IMR-90 (cell line): ENCODE measurements around the gene MPP7.

Experiments used
- CEBPB ChIP-seq: IDR thresholded peaks from 2 replicates; pipeline ENCODE4 v1.6.1; 2012; ENCODE audit warnings: low read depth, low read length, improper control_type of control experiment
- CHD1 ChIP-seq: IDR thresholded peaks from 2 replicates; pipeline ENCODE4 v1.6.1; 2012; ENCODE audit warnings: low read depth, low read length, improper control_type of control experiment
- FOS ChIP-seq: fragments of 150-350 bp; IDR thresholded peaks from 2 replicates; pipeline ENCODE4 v1.6.1; 2016; ENCODE audit warnings: low read depth, low read length
- MAFK ChIP-seq: IDR thresholded peaks from 2 replicates; pipeline ENCODE4 v1.6.1; 2012; ENCODE audit warnings: low read depth, low read length, improper control_type of control experiment
- MAZ ChIP-seq: IDR thresholded peaks from 2 replicates; pipeline ENCODE4 v1.6.1; 2012; ENCODE audit warnings: low read depth, mild to moderate bottlenecking, low read length, improper control_type of control experiment, moderate library complexity, borderline replicate concordance
- MXI1 ChIP-seq: IDR thresholded peaks from 2 replicates; pipeline ENCODE4 v1.6.1; 2012; ENCODE audit warnings: low read depth, mild to moderate bottlenecking, low read length, moderate library complexity, borderline replicate concordance
- NFE2L2 ChIP-seq: fragments of 150-350 bp; IDR thresholded peaks from 2 replicates; pipeline ENCODE4 v1.6.1; 2016; ENCODE audit warnings: low read depth, mild to moderate bottlenecking, low read length
- POLR2A ChIP-seq: IDR thresholded peaks from 2 replicates; pipeline ENCODE4 v1.6.1; 2012; ENCODE audit warnings: mild to moderate bottlenecking, low read depth, low read length
- RFX5 ChIP-seq: IDR thresholded peaks from 2 replicates; pipeline ENCODE4 v1.8.0; 2012; ENCODE audit warnings: low read depth, mild to moderate bottlenecking, low read length, moderate library complexity
- SMC3 ChIP-seq: fragments of 150-350 bp; IDR thresholded peaks from 2 replicates; pipeline ENCODE4 v1.6.1; 2016; ENCODE audit warnings: low read depth, mild to moderate bottlenecking, antibody characterized with exemption, low read length, moderate library complexity
- TF ChIP-seq, protein P1 (sequence below): conservative IDR thresholded peaks from 2 replicates; pipeline ENCODE4 v1.5.1; 2012; ENCODE audit warnings: mild to moderate bottlenecking, low read depth, low read length, improper control_type of control experiment
- TF ChIP-seq, protein P2 (sequence below): fragments of 150-350 bp; IDR thresholded peaks from 2 replicates; pipeline ENCODE4 v1.6.1; 2017; ENCODE audit warnings: mild to moderate bottlenecking, antibody characterized with exemption, low read length, low read depth
- TF ChIP-seq, protein P3 (sequence below): fragments of 150-350 bp; IDR thresholded peaks from 2 replicates; pipeline ENCODE4 v1.6.1; 2016; ENCODE audit warnings: low read depth, mild to moderate bottlenecking, low read length, moderate library complexity, borderline replicate concordance

DNA sequence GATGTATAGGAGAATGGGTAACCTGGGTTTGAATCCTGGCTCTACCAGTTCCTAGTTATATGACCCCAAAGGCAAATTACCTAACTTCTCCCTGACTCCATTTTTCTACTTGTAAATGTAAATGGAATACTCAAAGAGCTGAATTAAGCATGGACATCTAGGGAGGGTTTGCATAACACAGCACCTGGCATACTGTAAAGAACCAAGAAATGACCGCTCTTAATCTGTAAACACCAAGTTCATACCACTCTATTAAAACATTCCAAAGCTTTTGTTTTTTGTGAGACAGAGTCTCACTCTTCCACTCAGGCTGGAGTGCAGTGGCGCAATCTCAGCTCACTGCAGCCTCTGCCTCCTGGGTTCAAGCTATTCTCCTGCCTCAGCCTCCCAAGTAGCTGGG lies 19.6 kb downstream of the MPP7 start:
- TF ChIP-seq NFE2L2 = no peak
- TF ChIP-seq, protein P1, sequence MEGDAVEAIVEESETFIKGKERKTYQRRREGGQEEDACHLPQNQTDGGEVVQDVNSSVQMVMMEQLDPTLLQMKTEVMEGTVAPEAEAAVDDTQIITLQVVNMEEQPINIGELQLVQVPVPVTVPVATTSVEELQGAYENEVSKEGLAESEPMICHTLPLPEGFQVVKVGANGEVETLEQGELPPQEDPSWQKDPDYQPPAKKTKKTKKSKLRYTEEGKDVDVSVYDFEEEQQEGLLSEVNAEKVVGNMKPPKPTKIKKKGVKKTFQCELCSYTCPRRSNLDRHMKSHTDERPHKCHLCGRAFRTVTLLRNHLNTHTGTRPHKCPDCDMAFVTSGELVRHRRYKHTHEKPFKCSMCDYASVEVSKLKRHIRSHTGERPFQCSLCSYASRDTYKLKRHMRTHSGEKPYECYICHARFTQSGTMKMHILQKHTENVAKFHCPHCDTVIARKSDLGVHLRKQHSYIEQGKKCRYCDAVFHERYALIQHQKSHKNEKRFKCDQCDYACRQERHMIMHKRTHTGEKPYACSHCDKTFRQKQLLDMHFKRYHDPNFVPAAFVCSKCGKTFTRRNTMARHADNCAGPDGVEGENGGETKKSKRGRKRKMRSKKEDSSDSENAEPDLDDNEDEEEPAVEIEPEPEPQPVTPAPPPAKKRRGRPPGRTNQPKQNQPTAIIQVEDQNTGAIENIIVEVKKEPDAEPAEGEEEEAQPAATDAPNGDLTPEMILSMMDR = no peak
- no peak for TF ChIP-seq SMC3
- TF ChIP-seq RFX5 = no peak
- no peak for TF ChIP-seq MXI1
- TF ChIP-seq POLR2A = no peak
- no peak for TF ChIP-seq CHD1
- no peak for TF ChIP-seq MAFK
- TF ChIP-seq, protein P2, sequence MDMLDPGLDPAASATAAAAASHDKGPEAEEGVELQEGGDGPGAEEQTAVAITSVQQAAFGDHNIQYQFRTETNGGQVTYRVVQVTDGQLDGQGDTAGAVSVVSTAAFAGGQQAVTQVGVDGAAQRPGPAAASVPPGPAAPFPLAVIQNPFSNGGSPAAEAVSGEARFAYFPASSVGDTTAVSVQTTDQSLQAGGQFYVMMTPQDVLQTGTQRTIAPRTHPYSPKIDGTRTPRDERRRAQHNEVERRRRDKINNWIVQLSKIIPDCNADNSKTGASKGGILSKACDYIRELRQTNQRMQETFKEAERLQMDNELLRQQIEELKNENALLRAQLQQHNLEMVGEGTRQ = no peak
- no peak for TF ChIP-seq FOS
- TF ChIP-seq MAZ = no peak
- TF ChIP-seq, protein P3, sequence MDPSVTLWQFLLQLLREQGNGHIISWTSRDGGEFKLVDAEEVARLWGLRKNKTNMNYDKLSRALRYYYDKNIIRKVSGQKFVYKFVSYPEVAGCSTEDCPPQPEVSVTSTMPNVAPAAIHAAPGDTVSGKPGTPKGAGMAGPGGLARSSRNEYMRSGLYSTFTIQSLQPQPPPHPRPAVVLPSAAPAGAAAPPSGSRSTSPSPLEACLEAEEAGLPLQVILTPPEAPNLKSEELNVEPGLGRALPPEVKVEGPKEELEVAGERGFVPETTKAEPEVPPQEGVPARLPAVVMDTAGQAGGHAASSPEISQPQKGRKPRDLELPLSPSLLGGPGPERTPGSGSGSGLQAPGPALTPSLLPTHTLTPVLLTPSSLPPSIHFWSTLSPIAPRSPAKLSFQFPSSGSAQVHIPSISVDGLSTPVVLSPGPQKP = no peak
- no peak for TF ChIP-seq CEBPB
